Measurements from ENCODE around the gene SLC2A4RG. TPM values are rescaled to one million over a fixed set of nuclear protein-coding genes. Genes with fewer than 3 reads are reported as not detected.

Gene SLC2A4RG
- total and polyA plus RNA-seq, 2 of the 13 experiments (the other 11 are each of a cell fraction or from before 2014, with no cell fraction given), result 91.4 to 95.9 TPM

DNA sequence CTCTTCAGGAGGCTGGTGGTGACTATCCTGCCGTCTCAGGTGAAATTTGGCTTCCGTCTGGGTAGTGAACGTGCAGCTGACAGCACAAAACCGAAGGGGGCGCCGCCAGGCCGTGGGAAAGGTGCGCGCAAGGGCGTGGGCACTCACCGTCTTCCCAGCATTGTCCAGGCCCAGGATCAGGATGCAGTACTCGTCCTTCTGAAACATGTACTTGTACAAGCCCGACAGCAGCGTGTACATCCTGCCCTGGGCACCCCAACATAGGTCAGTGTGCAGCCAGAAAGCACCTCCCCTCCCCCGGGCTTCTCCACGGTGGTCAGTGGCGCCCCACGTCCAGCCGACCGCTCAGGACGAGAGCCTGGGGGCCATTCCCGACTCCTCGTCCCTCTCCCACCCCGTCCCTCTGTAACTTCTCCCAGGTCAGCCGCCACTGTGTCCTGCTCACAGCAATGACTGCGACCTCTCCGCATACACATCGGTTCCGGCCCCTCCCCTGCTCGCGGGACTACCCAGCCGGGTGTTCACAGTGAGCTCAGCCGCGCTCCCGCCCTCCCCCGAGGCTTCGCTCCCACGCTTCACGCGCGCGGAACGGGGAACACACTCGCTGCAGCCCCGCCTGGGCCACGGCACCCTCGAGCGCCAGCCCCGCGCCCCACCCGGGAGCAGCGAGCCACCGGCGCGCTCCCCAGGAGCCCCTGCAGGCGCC is 32.6 kb upstream of the SLC2A4RG start (continued):
- TF ChIP-seq ZNF597 (CRISPR knock-in tag; IDR thresholded peaks at IDR 0.05) (no peak), ZSCAN20 (CRISPR knock-in tag; IDR thresholded peaks at IDR 0.05; ENCODE audit: borderline replicate concordance) (no peak), ARNTL (CRISPR knock-in tag; IDR thresholded peaks at IDR 0.05) (peak; percentile 53; the same call in 1 of the 2 replicates), REPIN1 (CRISPR knock-in tag; IDR thresholded peaks at IDR 0.05; ENCODE audit: borderline replicate concordance, low read depth) (no peak), SIX1 (CRISPR knock-in tag; IDR thresholded peaks at IDR 0.05; ENCODE audit: borderline replicate concordance) (no peak), BRCA1 (CRISPR knock-in tag; IDR thresholded peaks at IDR 0.05) (no peak), ZNF772 (CRISPR knock-in tag; IDR thresholded peaks at IDR 0.05) (peak; percentile 21), HIVEP1 (CRISPR knock-in tag; IDR thresholded peaks at IDR 0.05) (peak; percentile 36; the same call in 1 of the 2 replicates), AKNA (CRISPR knock-in tag; IDR thresholded peaks at IDR 0.05; ENCODE audit: borderline replicate concordance) (no peak), DPF2 (CRISPR knock-in tag; IDR thresholded peaks at IDR 0.05; ENCODE audit: borderline replicate concordance, low read depth) (peak; percentile 42; the same call in 1 of the 2 replicates), ESRRA (CRISPR knock-in tag; IDR thresholded peaks at IDR 0.05; ENCODE audit: low read depth) (no peak), ZNF354B (CRISPR knock-in tag; IDR thresholded peaks at IDR 0.05) (no peak), ZNF644 (CRISPR knock-in tag; IDR thresholded peaks at IDR 0.05; ENCODE audit: low read depth) (no peak), ZNF775 (CRISPR knock-in tag; IDR thresholded peaks at IDR 0.05; ENCODE audit: borderline replicate concordance) (0 out of 2 replicates have a peak, but pooled peaks have one; percentile 58), ZNF451 (CRISPR knock-in tag; IDR thresholded peaks at IDR 0.05) (no peak), POLR2G (IDR thresholded peaks at IDR 0.05; ENCODE audit: low read depth, low read length) (no peak), ATAD3A (CRISPR knock-in tag; IDR thresholded peaks at IDR 0.05) (no peak), TAF1 (CRISPR knock-in tag; IDR thresholded peaks at IDR 0.05) (no peak)
- TF ChIP-seq, protein P1, sequence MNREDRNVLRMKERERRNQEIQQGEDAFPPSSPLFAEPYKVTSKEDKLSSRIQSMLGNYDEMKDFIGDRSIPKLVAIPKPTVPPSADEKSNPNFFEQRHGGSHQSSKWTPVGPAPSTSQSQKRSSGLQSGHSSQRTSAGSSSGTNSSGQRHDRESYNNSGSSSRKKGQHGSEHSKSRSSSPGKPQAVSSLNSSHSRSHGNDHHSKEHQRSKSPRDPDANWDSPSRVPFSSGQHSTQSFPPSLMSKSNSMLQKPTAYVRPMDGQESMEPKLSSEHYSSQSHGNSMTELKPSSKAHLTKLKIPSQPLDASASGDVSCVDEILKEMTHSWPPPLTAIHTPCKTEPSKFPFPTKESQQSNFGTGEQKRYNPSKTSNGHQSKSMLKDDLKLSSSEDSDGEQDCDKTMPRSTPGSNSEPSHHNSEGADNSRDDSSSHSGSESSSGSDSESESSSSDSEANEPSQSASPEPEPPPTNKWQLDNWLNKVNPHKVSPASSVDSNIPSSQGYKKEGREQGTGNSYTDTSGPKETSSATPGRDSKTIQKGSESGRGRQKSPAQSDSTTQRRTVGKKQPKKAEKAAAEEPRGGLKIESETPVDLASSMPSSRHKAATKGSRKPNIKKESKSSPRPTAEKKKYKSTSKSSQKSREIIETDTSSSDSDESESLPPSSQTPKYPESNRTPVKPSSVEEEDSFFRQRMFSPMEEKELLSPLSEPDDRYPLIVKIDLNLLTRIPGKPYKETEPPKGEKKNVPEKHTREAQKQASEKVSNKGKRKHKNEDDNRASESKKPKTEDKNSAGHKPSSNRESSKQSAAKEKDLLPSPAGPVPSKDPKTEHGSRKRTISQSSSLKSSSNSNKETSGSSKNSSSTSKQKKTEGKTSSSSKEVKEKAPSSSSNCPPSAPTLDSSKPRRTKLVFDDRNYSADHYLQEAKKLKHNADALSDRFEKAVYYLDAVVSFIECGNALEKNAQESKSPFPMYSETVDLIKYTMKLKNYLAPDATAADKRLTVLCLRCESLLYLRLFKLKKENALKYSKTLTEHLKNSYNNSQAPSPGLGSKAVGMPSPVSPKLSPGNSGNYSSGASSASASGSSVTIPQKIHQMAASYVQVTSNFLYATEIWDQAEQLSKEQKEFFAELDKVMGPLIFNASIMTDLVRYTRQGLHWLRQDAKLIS (CRISPR knock-in tag; IDR thresholded peaks at IDR 0.05), result 0 out of 2 replicates have a peak, but pooled peaks have one; percentile 55

Data from HepG2 (cell line).